ENCODE measurements around the gene PALM. TPM values are rescaled to one million over a fixed set of nuclear protein-coding genes. Genes with fewer than 3 reads are reported as not detected.
A peak's percentile ranks its signal among the peaks of the same experiment; 100 is the strongest.

Gene PALM
- total and polyA plus RNA-seq, 9 donors = 2.9 to 169 (median 118) TPM

DNA sequence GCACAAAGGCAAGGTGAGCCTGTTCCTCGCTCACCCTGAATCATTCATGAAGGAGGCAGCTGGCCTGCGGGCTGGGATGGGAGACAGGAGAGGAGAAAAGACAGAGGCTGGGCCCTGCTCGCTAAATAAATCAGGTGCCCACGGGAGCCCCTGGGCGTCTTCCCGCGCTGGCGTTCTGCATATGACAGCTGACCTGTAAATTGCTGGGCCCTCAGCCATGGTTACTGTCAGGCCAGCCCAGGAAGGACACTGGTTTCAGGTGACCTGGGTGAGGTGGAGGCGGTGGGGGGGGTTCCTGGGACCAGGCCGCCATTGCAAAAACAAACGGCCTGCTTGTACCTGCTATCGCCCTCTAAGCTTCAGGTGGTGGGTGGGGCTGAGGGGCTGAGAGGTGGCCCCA lies 85.1 kb downstream of the PALM start:
- TF ChIP-seq, protein P1, sequence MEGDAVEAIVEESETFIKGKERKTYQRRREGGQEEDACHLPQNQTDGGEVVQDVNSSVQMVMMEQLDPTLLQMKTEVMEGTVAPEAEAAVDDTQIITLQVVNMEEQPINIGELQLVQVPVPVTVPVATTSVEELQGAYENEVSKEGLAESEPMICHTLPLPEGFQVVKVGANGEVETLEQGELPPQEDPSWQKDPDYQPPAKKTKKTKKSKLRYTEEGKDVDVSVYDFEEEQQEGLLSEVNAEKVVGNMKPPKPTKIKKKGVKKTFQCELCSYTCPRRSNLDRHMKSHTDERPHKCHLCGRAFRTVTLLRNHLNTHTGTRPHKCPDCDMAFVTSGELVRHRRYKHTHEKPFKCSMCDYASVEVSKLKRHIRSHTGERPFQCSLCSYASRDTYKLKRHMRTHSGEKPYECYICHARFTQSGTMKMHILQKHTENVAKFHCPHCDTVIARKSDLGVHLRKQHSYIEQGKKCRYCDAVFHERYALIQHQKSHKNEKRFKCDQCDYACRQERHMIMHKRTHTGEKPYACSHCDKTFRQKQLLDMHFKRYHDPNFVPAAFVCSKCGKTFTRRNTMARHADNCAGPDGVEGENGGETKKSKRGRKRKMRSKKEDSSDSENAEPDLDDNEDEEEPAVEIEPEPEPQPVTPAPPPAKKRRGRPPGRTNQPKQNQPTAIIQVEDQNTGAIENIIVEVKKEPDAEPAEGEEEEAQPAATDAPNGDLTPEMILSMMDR (IDR thresholded peaks at IDR 0.05) = no peak
- no peak for TF ChIP-seq POLR2A (IDR thresholded peaks at IDR 0.05)
- TF ChIP-seq EP300 (IDR thresholded peaks at IDR 0.05) = no peak
- DNase-seq = no peak

DNA sequence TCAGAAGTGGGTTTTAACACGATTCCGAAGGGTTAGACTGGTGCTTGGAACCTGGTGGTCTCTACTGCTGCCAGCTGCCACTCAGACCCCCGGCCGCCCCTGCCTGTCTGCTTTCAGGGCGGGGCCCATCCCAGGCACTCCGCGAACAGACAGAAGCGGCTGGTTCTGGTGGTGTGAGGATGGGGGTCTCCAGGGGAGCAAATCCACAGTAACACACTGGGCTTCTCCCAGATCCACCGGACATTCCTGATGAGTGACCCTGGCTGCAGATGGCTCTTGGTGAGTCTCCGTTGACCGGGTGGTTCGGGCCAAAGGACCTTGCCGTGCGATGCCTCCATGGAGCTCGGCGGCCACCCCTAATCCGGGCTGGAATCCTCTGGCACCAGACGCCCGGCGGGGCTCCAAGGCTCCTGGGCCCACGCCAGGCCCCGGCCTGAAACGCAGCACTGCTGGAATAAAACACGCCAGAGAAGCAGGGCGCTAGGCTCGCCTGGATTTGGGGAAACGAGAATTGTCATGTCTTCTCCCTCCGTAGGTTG lies 86.4 kb downstream of the PALM start:
- TF ChIP-seq, protein P1 (IDR thresholded peaks at IDR 0.05) = no peak
- no peak for TF ChIP-seq POLR2A (IDR thresholded peaks at IDR 0.05)
- TF ChIP-seq EP300 (IDR thresholded peaks at IDR 0.05) = no peak
- peak in 3 of 5 donors; percentile 60 to 75 (median 64) for DNase-seq
- 76 to 88% (median 87%) methylated on average over 28 of the region's 28 CpGs for WGBS, 3 donors

More for the DNA sequence above, 85.1 kb downstream of the PALM start:
- WGBS, 3 donors = 92 to 94% (median 92%) methylated on average over 12 of the region's 12 CpGs
- Histone ChIP-seq H3K36me3 (no peaks in the 10 kb centered on the region), H3K4me3 (no peak overlapping the region), H3K9me3 (no peaks in the 10 kb centered on the region), H3K27ac (no peak overlapping the region), H3K27me3 (no peaks in the 10 kb centered on the region), H3K4me1 (ENCODE audit: insufficient read depth) (peaks cover 9% of the 10 kb centered on the region)
- intact Hi-C loops (cut with DNase I) = loop anchor here in 2 of 4 donors (10.0 kb wide), 1 partner anchor 121 kb away; the partner anchor contains the start of genes KISS1R (in 2 of the 2) and R3HDM4 (in 2 of the 2)

DNA sequence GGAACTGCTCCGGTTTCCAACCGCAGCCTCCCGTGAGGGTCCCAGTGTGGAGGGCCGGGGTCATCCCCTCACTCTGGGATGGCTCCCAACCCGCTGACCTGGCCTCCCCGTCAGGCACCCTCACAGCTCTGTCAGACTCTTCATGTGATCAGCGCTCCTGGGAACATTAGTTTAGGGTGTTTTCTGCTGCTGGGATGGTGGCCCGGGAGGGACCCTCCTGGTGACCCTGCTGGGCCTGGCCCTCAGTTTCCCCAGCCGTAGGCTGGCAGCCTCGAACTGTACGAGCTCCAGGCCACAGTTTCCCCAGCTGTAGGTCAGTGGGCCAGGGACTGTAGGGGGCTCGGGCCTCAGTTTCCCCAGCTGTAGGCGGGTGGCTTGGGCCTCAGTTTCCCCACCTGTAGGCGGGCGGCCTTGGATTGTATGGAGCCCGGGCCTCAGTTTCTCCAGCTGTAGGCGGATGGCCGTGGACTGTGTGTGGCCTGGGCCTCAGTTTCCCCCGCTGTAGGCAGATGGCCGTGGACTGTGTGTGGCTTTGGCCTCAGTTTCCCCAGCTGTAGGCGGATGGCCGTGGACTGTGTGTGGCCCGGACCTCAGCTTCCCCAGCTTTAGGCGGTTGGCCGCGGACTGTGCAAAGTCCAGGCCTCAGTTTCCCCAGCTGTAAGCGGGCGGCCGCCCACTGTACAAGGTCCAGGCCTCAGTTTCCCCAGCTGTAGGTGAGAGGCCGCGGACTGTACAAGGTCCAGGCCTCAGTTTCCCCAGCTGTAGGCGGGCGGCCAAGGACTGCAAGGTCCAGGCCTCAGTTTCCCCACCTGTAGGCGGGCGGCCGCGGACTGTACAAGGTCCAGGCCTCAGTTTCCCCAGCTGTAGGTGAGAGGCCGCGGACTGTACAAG lies 87.2 kb downstream of the PALM start:
- peak overlapping the region; percentile 48 for H3K4me3 ChIP-seq
- peak in 3 of 5 donors; percentile 68 to 70 (median 68) for DNase-seq
- intact Hi-C loops (cut with DNase I) = loop anchor here in 2 of 4 donors (10.0 kb wide), 1 partner anchor 119 kb away; the partner anchor contains the start of genes KISS1R (in 2 of the 2) and R3HDM4 (in 2 of the 2)
- H3K4me1 ChIP-seq (ENCODE audit: insufficient read depth) = peaks cover 25% of the 10 kb centered on the region
- TF ChIP-seq, protein P1 (IDR thresholded peaks at IDR 0.05) = no peak
- TF ChIP-seq EP300 (IDR thresholded peaks at IDR 0.05) = no peak
- no peaks in the 10 kb centered on the region for H3K36me3 ChIP-seq
- 77 to 83% (median 80%) methylated on average over 35 to 39 of the region's 39 CpGs for WGBS, 3 donors
- no peaks in the 10 kb centered on the region for H3K27me3 ChIP-seq
- no peak overlapping the region for H3K27ac ChIP-seq
- no peaks in the 10 kb centered on the region for H3K9me3 ChIP-seq

More for the DNA sequence above, 86.4 kb downstream of the PALM start:
- Histone ChIP-seq H3K9me3 (no peaks in the 10 kb centered on the region), H3K4me1 (ENCODE audit: insufficient read depth) (peaks cover 19% of the 10 kb centered on the region), H3K27ac (no peak overlapping the region), H3K36me3 (no peaks in the 10 kb centered on the region), H3K4me3 (no peak overlapping the region), H3K27me3 (no peaks in the 10 kb centered on the region)
- intact Hi-C loops (cut with DNase I) = loop anchor here in 2 of 4 donors (10.0 kb wide), 1 partner anchor 120 kb away; the partner anchor contains the start of genes KISS1R (in 2 of the 2) and R3HDM4 (in 2 of the 2)

DNA sequence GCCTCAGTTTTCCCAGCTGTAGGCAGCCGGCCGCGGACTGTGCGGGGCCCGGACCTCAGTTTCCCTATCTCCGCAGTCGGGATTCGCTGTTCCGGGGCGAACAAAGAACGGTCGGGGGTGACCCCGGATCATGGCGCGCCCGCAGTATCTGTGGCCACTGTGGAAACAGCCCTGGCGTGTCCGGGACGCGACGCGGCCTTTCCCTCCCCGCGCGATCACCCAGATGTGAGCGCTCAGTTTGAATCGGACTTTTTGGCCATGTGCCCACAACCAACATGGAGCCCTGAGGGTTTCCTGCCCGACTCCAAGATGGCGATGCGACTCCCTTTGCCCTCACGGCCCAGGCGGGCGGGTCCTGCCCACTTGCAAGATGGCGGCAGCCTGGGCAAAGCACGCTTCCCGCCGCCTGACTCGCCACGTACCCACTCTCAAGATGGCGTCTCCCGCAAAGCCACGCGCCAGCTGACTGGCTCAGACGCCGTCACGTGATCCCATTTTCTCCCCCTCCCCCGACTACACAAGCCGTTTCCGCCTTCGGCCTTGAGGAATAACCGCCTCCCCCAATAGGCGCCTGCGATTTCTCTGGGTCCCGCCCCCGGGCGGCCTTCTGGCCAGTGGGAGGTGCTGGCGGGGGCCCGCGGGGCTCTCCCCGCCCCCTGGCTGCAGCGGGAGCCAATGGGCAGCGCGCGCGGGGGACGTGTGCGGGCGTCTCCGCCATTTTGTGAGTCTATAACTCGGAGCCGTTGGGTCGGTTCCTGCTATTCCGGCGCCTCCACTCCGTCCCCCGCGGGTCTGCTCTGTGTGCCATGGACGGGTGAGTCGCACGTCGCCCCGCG lies 88.2 kb downstream of the PALM start, which contains the start of gene PTBP1:
Gene PTBP1, plus strand, starts transcription at position 761 of the 836 bp plus-strand sequence. Its CDS starts 46 bp downstream, at position 807.
- DNase-seq = peak; percentile 99 to 100 (median 100)
- intact Hi-C loops (cut with DNase I) = loop anchor here in 2 of 4 donors (10.0 kb wide), 1 partner anchor 118 kb away; the partner anchor contains the start of genes KISS1R (in 2 of the 2) and R3HDM4 (in 2 of the 2)
- no peaks in the 10 kb centered on the region for H3K27me3 ChIP-seq
- H3K4me1 ChIP-seq (ENCODE audit: insufficient read depth) = peaks cover 34% of the 10 kb centered on the region
- peak within 1 kb of the TSS; percentile 99 to 100 for H3K27ac ChIP-seq
- H3K4me3 ChIP-seq = peak within 1 kb of the TSS; percentile 68
- H3K36me3 ChIP-seq = no peaks in the 10 kb centered on the region
- 0 to 1% (median 1%) methylated on average over 54 to 83 of the region's 83 CpGs for WGBS, 3 donors
- no peaks in the 10 kb centered on the region for H3K9me3 ChIP-seq
- TF ChIP-seq EP300 (IDR thresholded peaks at IDR 0.05) (no peak), POLR2A (IDR thresholded peaks at IDR 0.05) (peak; percentile 79)
- TF ChIP-seq, protein P1 (IDR thresholded peaks at IDR 0.05) = no peak
